ENCODE data around the gene TIMM17A.
"Not testable (repeated sequence)": the region's sequence is repeated elsewhere in the genome, so short reads cannot be mapped to it uniquely, and the experiment has no call there.

The TIMM17A gene

GRCh38 chr1:202016811-202017748, 61.8 kb downstream of the TIMM17A start:
- DNase-seq = no peak

- DNase-seq = no peak
Measured at GRCh38 chr1:202017749-202018467, 62.6 kb downstream of the TIMM17A start.

GRCh38 chr1:202018468-202019234, 63.3 kb downstream of the TIMM17A start:
- no peak for DNase-seq

- not testable (repeated sequence) for DNase-seq
Measured at GRCh38 chr1:202019235-202019558, 63.9 kb downstream of the TIMM17A start.
